Dendritic cell treated with granulocyte-macrophage colony-stimulating factor and Interleukin-4, amounts not matched to agents 40 ng/mL and 50 ng/mL, for 4 days (primary cell): Measurements from ENCODE around the gene SARDH.

Experiments
- H3K27ac Mint-ChIP-seq: one replicate; pipeline ENCODE4 v1.8.0; 2022; ENCODE audit warnings: mild to moderate bottlenecking, mixed read lengths
- H3K27me3 Mint-ChIP-seq: one replicate; pipeline ENCODE4 v1.8.0; 2022; ENCODE audit warnings: mild to moderate bottlenecking, mixed read lengths
- H3K36me3 Mint-ChIP-seq: one replicate; pipeline ENCODE4 v1.8.0; 2022; ENCODE audit warnings: low read depth, mixed read lengths
- H3K4me1 Mint-ChIP-seq: one replicate; pipeline ENCODE4 v1.8.0; 2022; ENCODE audit warnings: low read depth, mixed read lengths
- H3K4me3 Mint-ChIP-seq: one replicate; pipeline ENCODE4 v1.8.0; 2022; ENCODE audit warnings: mild to moderate bottlenecking, moderate library complexity, mixed read lengths
- H3K9me3 Mint-ChIP-seq: one replicate; pipeline ENCODE4 v1.8.0; 2022; ENCODE audit warnings: mixed read lengths
- intact Hi-C: fragments of 100-400 bp; cut with micrococcal nuclease; formaldehyde crosslinking; loops from one replicate; pipeline ENCODE4 v1.15.0; 2022

The SARDH gene

GRCh38 chr9:133780404-133780945, 42.3 kb upstream of the SARDH start:
- Mint-ChIP-seq H3K27me3 (no peaks in the 10 kb centered on the region), H3K36me3 (peaks cover 90% of the 10 kb centered on the region), H3K9me3 (no peaks in the 10 kb centered on the region), H3K4me3 (no peak overlapping the region), H3K27ac (no peak overlapping the region), H3K4me1 (peaks cover 24% of the 10 kb centered on the region)
- intact Hi-C loops: no loop called here

- Mint-ChIP-seq H3K4me3 (no peak overlapping the region), H3K4me1 (peaks cover 17% of the 10 kb centered on the region), H3K27ac (no peak overlapping the region), H3K9me3 (no peaks in the 10 kb centered on the region), H3K27me3 (no peaks in the 10 kb centered on the region), H3K36me3 (peaks cover 90% of the 10 kb centered on the region)
- intact Hi-C loops: no loop called here
These were observed 41.6 kb upstream of the SARDH start for GRCh38 chr9:133779516-133780403.

DNA sequence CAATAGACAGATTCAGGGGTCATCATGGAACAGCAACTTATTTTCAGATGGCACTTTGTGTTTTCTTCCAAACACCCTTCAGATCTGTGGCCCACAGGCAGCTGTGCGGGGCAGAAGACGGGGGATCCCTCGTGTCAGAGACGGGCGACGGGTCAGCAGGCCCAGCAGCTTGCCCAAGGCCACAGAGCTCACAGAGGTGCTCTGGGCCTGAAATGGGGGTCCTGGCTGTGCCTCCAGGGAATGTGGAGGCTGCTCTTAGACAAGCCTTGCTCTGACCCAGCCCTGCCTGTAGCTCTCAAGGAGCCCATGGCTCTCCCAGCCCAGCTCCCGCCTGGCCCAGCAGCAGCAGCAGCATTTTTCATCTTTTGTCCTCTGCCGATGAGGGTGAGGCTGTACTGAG, 40.9 kb upstream of the SARDH start:
- no peak overlapping the region for H3K4me3 Mint-ChIP-seq
- intact Hi-C loops: no loop called here
- peaks cover 90% of the 10 kb centered on the region for H3K36me3 Mint-ChIP-seq
- no peak overlapping the region for H3K27ac Mint-ChIP-seq
- H3K4me1 Mint-ChIP-seq: peaks cover 16% of the 10 kb centered on the region
- H3K9me3 Mint-ChIP-seq: no peaks in the 10 kb centered on the region
- H3K27me3 Mint-ChIP-seq: no peaks in the 10 kb centered on the region

DNA sequence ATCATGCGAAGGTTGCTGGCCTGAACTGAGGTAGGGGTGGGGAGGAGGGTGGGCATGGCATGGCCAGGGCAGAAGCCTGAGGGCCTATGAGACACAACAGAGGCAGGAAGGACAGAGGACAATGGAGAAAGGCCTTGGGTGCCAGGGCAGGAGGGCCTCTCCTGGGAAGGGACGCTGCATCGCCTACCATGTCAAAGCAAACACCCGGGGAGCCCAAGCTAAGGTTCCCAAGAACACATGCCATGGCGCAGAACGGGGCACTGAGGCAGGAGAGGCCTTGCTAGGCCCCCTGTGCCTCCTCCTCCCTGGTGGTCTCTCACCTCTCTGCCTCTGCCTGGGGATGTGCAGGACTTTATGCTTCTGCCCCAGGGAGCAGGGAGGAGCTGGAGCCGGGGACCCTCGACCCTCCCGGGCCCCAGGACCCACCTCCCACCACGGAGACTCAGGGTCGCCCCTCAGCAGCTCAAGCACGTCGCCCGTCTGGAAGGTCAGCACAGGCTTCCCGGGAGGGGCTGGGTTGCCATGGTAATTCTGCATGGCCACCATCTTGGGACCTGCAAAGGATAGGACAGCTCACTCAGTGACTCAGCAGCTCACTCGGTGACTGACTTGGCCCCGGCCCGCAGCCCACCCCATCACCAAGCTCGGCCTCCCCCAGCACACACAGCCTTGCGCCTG, 40.3 kb upstream of the SARDH start:
- peaks cover 16% of the 10 kb centered on the region for H3K4me1 Mint-ChIP-seq
- no peak overlapping the region for H3K27ac Mint-ChIP-seq
- H3K4me3 Mint-ChIP-seq: no peak overlapping the region
- H3K9me3 Mint-ChIP-seq: no peaks in the 10 kb centered on the region
- H3K36me3 Mint-ChIP-seq: peaks cover 90% of the 10 kb centered on the region
- no peaks in the 10 kb centered on the region for H3K27me3 Mint-ChIP-seq
- intact Hi-C loops: no loop called here

DNA sequence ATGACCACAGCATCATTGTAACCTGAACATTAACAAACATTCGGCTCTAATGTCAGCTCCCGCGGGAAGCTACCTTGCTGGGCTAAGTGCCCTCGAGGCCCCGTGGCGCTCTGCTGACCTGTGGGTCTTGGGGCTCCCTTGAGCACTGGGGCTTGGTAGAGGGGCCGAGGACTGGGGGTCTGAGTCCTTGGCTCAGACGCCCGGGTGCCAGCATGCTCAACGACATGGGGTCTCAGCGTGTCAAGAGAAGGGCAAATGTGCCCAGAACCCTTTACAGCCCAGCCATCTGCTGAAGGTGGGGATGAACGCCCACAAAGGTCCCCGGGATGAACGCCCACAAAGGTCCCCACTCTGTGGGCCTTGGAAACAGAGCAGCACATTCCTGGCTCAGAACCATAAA, 39.7 kb upstream of the SARDH start:
- Mint-ChIP-seq H3K4me1 (peaks cover 12% of the 10 kb centered on the region), H3K27me3 (no peaks in the 10 kb centered on the region), H3K27ac (no peak overlapping the region), H3K9me3 (no peaks in the 10 kb centered on the region), H3K4me3 (no peak overlapping the region), H3K36me3 (peaks cover 89% of the 10 kb centered on the region)
- intact Hi-C loops: no loop called here

DNA sequence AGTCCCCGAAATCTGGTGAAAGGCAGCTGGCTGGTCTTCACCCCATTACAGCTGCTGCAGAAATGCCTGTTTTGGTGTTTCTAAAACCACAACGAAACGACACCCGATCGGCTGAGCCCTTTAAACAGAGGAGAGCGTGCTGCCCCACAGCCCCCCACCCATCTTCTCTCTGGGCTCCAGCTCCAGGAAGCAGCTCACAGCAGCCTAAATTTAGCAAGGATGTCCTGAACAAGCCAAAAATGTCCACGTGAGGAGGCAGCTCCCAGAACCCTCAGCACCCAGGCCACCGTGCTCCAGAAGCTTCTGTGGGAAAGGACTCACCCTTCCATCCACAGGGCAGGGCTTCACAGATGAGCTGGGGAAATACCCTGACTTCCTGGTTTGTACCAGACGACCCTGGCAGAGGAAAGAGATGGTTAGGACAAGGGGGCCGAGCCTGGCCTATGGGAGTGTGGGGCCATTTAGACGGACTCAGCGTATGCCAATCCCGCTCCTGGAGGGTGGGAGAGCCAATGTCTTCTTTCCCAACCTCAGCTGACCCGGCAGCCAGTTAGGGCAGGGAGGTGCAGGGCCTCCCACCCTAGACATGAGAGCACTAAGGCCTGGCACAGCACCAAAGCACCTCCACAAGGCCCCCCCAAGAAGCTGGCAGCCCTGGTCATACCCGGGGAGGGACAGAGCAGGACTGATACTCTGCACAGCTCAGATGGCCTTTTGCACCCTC, 39.1 kb upstream of the SARDH start:
- intact Hi-C loops: no loop called here
- H3K27ac Mint-ChIP-seq: no peak overlapping the region
- no peaks in the 10 kb centered on the region for H3K27me3 Mint-ChIP-seq
- no peak overlapping the region for H3K4me3 Mint-ChIP-seq
- peaks cover 5% of the 10 kb centered on the region for H3K4me1 Mint-ChIP-seq
- no peaks in the 10 kb centered on the region for H3K9me3 Mint-ChIP-seq
- H3K36me3 Mint-ChIP-seq: peaks cover 92% of the 10 kb centered on the region

DNA sequence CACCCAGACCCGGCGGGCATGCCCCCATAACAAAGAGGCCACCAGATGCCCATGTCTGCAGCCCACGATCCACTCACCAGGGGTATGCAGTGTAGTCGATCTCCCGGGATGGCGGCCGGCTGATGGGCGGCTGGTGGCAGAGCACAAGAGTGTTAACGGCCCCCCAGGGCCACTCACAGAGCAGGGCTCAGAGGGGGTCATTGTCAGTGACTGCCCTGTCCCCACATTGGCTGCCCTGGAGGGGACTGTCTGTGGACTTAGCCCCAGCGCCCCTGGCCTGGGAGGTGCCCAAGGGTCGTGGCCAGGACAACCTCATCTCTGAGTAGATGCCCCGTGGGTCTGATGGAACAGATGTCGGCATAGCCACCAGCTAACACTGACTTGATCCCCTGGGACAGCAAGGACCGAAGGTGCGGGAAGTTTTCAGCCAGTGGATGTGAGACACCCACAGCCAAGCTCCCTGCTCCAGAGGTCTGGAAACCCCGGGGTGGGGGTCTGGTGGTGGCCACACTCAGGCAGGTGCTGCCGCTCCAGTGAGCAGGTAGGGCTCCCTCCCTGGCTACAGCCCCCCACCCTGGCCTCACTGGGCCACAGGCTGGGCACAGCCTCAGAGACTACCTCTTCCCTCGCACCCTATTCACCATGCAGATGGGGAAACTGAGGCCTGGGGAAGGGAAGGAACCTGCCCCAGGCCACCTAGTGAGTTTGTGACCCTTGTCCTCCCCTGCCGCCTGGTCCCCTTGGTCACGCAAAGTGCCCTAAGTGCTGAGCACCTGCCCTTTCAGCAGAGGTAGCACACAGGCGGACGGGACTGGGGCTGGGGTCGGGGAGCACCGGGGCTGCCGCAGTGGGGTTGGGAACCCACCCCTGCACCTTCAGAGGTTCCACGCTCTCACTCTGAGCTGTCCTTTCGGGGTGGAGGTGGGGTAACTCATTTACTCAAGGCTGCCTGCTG, 38.1 kb upstream of the SARDH start:
- H3K27ac Mint-ChIP-seq: no peak overlapping the region
- H3K9me3 Mint-ChIP-seq: no peaks in the 10 kb centered on the region
- no peak overlapping the region for H3K4me3 Mint-ChIP-seq
- H3K4me1 Mint-ChIP-seq: no peaks in the 10 kb centered on the region
- H3K36me3 Mint-ChIP-seq: peaks cover 96% of the 10 kb centered on the region
- no peaks in the 10 kb centered on the region for H3K27me3 Mint-ChIP-seq
- intact Hi-C loops: no loop called here

DNA sequence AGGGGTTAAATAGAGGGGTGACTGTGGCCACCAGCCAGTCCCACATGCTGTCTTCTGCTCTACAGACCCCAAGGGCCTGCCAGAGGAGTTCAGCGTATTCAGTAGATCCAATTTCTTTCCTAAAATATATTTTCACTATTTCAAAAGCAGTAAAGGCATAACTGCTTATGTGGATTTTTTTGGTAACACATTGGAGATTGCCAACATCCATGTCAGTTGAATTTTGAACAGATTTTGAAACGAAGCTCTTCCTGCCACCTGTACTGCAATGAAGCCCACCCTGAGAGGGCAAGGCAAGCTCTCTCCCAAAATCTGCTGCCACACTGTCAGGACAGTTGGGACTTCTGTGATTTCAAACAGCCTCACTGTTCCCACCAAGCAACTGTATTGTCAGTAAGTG, 37.1 kb upstream of the SARDH start:
- Mint-ChIP-seq H3K4me1 (no peaks in the 10 kb centered on the region), H3K36me3 (peaks cover 97% of the 10 kb centered on the region), H3K9me3 (no peaks in the 10 kb centered on the region), H3K27me3 (no peaks in the 10 kb centered on the region), H3K27ac (no peak overlapping the region), H3K4me3 (no peak overlapping the region)
- intact Hi-C loops: no loop called here

GRCh38 chr9:133774799-133775198, 36.6 kb upstream of the SARDH start:
- intact Hi-C loops: no loop called here
- H3K27ac Mint-ChIP-seq: no peak overlapping the region

GRCh38 chr9:133773889-133774655, 35.9 kb upstream of the SARDH start:
- H3K9me3 Mint-ChIP-seq: no peaks in the 10 kb centered on the region
- H3K4me3 Mint-ChIP-seq: no peak overlapping the region
- intact Hi-C loops: no loop called here
- no peak overlapping the region for H3K27ac Mint-ChIP-seq
- H3K27me3 Mint-ChIP-seq: no peaks in the 10 kb centered on the region
- peaks cover 97% of the 10 kb centered on the region for H3K36me3 Mint-ChIP-seq
- H3K4me1 Mint-ChIP-seq: no peaks in the 10 kb centered on the region

More at GRCh38 chr9:133774799-133775198, 36.6 kb upstream of the SARDH start:
- Mint-ChIP-seq H3K36me3 (peaks cover 97% of the 10 kb centered on the region), H3K9me3 (no peaks in the 10 kb centered on the region), H3K4me1 (no peaks in the 10 kb centered on the region), H3K27me3 (no peaks in the 10 kb centered on the region), H3K4me3 (no peak overlapping the region)

DNA sequence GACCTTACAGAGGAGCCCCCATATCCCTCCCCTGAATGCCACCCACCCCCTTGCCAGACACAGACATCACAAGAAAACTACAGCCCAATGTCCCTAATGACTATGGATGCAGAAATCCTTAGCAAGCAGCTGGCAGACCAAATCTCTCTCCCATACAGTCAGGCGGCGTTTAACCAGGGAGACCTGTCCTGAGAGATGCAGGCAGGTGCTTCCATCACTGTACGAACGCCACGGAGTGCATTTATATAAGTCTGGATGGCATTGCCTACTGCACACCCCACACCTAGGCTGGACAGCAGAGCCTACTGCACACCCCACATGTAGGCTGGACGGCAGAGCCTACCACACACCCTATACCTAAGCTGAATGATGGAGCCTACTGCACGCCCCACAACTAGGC, 34.4 kb upstream of the SARDH start:
- Mint-ChIP-seq H3K9me3 (peaks cover 11% of the 10 kb centered on the region), H3K27me3 (no peaks in the 10 kb centered on the region), H3K27ac (no peak overlapping the region), H3K4me3 (no peak overlapping the region), H3K36me3 (peaks cover 97% of the 10 kb centered on the region), H3K4me1 (no peaks in the 10 kb centered on the region)
- intact Hi-C loops: no loop called here

GRCh38 chr9:133771486-133772482, 33.6 kb upstream of the SARDH start:
- H3K4me3 Mint-ChIP-seq: no peak overlapping the region
- H3K27me3 Mint-ChIP-seq: no peaks in the 10 kb centered on the region
- H3K4me1 Mint-ChIP-seq: no peaks in the 10 kb centered on the region
- H3K27ac Mint-ChIP-seq: no peak overlapping the region
- peaks cover 97% of the 10 kb centered on the region for H3K36me3 Mint-ChIP-seq
- intact Hi-C loops: no loop called here
- peaks cover 19% of the 10 kb centered on the region for H3K9me3 Mint-ChIP-seq
